ENCODE measurements around the gene CRY1. TPM values are rescaled to one million over a fixed set of nuclear protein-coding genes. Genes with fewer than 3 reads are reported as not detected.

Gene CRY1
- total and polyA plus RNA-seq, 8 donors, result 3.6 to 95.1 (median 24.0) TPM

GRCh38 chr12:106941481-106942156 is 151.7 kb downstream of the CRY1 start:
- no peak for TF ChIP-seq POLR2A (IDR thresholded peaks at IDR 0.05)
- TF ChIP-seq EP300 (IDR thresholded peaks at IDR 0.05), result no peak
- TF ChIP-seq CTCF (IDR thresholded peaks at IDR 0.05), result no peak
- no peak for TF ChIP-seq POLR2AphosphoS5 (IDR thresholded peaks at IDR 0.05)
- DNase-seq, result no peak
- Histone ChIP-seq H3K4me1 (no peaks in the 10 kb centered on the region), H3K9me3 (no peaks in the 10 kb centered on the region), H3K27me3 (no peaks in the 10 kb centered on the region), H3K4me3 (no peak overlapping the region), H3K27ac (no peak overlapping the region), H3K36me3 (no peaks in the 10 kb centered on the region)
- 52 to 57% (median 56%) methylated on average over 6 of the region's 6 CpGs for WGBS, 5 donors
- intact Hi-C loops (cut with DNase I; ENCODE audit: low total_unique reads), result no loop called here

Other genes with a start within 250 kb of the CRY1 start
- 100 to 1,000 TPM in 2 of 5 donors, 10 to 100 TPM in 3; 26.8 to 108 (median 36.7) TPM for gene TMEM263, start 137.6 kb downstream of the CRY1 start, total RNA-seq
- gene TMEM263, start 137.6 kb downstream of the CRY1 start, polyA plus RNA-seq, result 10 to 100 TPM; 12.9 to 32.1 (median 21.1) TPM
- gene MTERF2, start 106.4 kb downstream of the CRY1 start, total RNA-seq, result 10 to 100 TPM; 15.2 to 32.5 (median 17.1) TPM
- gene MTERF2, start 106.4 kb downstream of the CRY1 start, polyA plus RNA-seq, result 10 to 100 TPM in 2 of 3 donors, 1 to 10 TPM in 1; 9.0 to 18.8 (median 13.9) TPM

Measured in stomach (tissue), 9 donors.